H9 (cell line): ENCODE results near the gene TTC7B. TPM values are rescaled to one million over a fixed set of nuclear protein-coding genes. Genes with fewer than 3 reads are reported as not detected.

Experiments
- DNase-seq: peaks from one replicate; pipeline ENCODE4 v3.0.0-alpha.2; 2017
- H2AFZ ChIP-seq: one replicate; pipeline ENCODE4 v1.6.1; 2013; ENCODE audit warnings: mild to moderate bottlenecking, low read length, control low read depth, moderate library complexity
- H2AK5ac ChIP-seq: 2 replicates; pipeline ENCODE4 v1.6.1; 2013; ENCODE audit warnings: low read length, control low read depth, mixed read lengths; ENCODE audit not compliant: insufficient read length
- H2BK120ac ChIP-seq: one replicate; pipeline ENCODE4 v1.6.1; 2013; ENCODE audit warnings: low read depth, mild to moderate bottlenecking, low read length, control low read depth, inconsistent platforms; ENCODE audit not compliant: poor library complexity, severe bottlenecking
- H2BK12ac ChIP-seq: 2 replicates; pipeline ENCODE4 v1.6.1; 2013; ENCODE audit warnings: low read length, control low read depth, mixed read lengths, low read depth; ENCODE audit not compliant: insufficient read length
- H2BK15ac ChIP-seq: 2 replicates; pipeline ENCODE4 v1.6.1; 2013; ENCODE audit warnings: low read depth, low read length, control low read depth
- H2BK20ac ChIP-seq: one replicate; pipeline ENCODE4 v1.6.1; 2013; ENCODE audit warnings: low read depth, mild to moderate bottlenecking, low read length, control low read depth, inconsistent platforms; ENCODE audit not compliant: poor library complexity, severe bottlenecking
- H2BK5ac ChIP-seq: 2 replicates; pipeline ENCODE4 v1.6.1; 2013; ENCODE audit warnings: low read length, control low read depth, mixed read lengths; ENCODE audit not compliant: insufficient read length
- H3K14ac ChIP-seq: 2 replicates; pipeline ENCODE4 v1.6.1; 2013; ENCODE audit warnings: low read length, control low read depth; ENCODE audit not compliant: insufficient read depth
- H3K18ac ChIP-seq: 2 replicates; pipeline ENCODE4 v1.6.1; 2013; ENCODE audit warnings: low read depth, mild to moderate bottlenecking, mixed read lengths, low read length, control low read depth; ENCODE audit not compliant: insufficient read length
- H3K23ac ChIP-seq: 2 replicates; pipeline ENCODE4 v1.6.1; 2013; ENCODE audit warnings: low read length, control low read depth, mixed read lengths, low read depth; ENCODE audit not compliant: insufficient read length
- H3K23me2 ChIP-seq: 2 replicates; pipeline ENCODE4 v1.6.1; 2013; ENCODE audit warnings: low read depth, mild to moderate bottlenecking, mixed read lengths, low read length, control low read depth; ENCODE audit not compliant: insufficient read length, poor library complexity, severe bottlenecking
- H3K27ac ChIP-seq: 2 replicates; pipeline ENCODE4 v1.5.1; 2013; ENCODE audit warnings: low read length, control low read depth, mixed read lengths, low read depth; ENCODE audit not compliant: insufficient read length
- H3K27me3 ChIP-seq: 2 replicates; pipeline ENCODE4 v1.6.1; 2013; ENCODE audit warnings: low read length, control low read depth, inconsistent platforms; ENCODE audit not compliant: insufficient read depth
- H3K4ac ChIP-seq: 2 replicates; pipeline ENCODE4 v1.6.1; 2013; ENCODE audit warnings: low read depth, mild to moderate bottlenecking, control low read depth, inconsistent platforms, low read length, moderate library complexity
- H3K4me1 ChIP-seq: 2 replicates; pipeline ENCODE4 v1.6.1; 2013; ENCODE audit warnings: low read length, control low read depth, inconsistent platforms; ENCODE audit not compliant: insufficient read depth
- H3K4me2 ChIP-seq: 2 replicates; pipeline ENCODE4 v1.6.1; 2013; ENCODE audit warnings: low read length, control low read depth, mixed read lengths; ENCODE audit not compliant: insufficient read length, insufficient read depth
- H3K56ac ChIP-seq: 2 replicates; pipeline ENCODE4 v1.6.1; 2013; ENCODE audit warnings: low read depth, mild to moderate bottlenecking, mixed read lengths, low read length, control low read depth; ENCODE audit not compliant: insufficient read length
- H3K79me1 ChIP-seq: 2 replicates; pipeline ENCODE4 v1.6.1; 2013; ENCODE audit warnings: low read depth, mild to moderate bottlenecking, moderate library complexity, low read length, control low read depth, inconsistent platforms; ENCODE audit not compliant: insufficient read depth, poor library complexity, severe bottlenecking
- H3K79me2 ChIP-seq: 2 replicates; pipeline ENCODE4 v1.6.1; 2013; ENCODE audit warnings: low read length, control low read depth, inconsistent platforms; ENCODE audit not compliant: insufficient read depth
- H3K9ac ChIP-seq: 2 replicates; pipeline ENCODE4 v1.6.1; 2013; ENCODE audit warnings: low read length, control low read depth, mixed read lengths; ENCODE audit not compliant: insufficient read length; ENCODE audit errors: extremely low read depth
- H3K9me3 ChIP-seq: one replicate; pipeline ENCODE4 v1.6.1; 2013; ENCODE audit warnings: low read depth, low read length, inconsistent platforms; ENCODE audit not compliant: control insufficient read depth
- H3T11ph ChIP-seq: one replicate; pipeline ENCODE4 v1.6.1; 2013; ENCODE audit warnings: mild to moderate bottlenecking, low read length, control low read depth, inconsistent platforms
- H4K20me1 ChIP-seq: one replicate; pipeline ENCODE4 v1.6.1; 2013; ENCODE audit not compliant: control insufficient read depth, insufficient read length, insufficient read depth
- H4K5ac ChIP-seq: 2 replicates; pipeline ENCODE4 v1.6.1; 2013; ENCODE audit warnings: low read depth, mild to moderate bottlenecking, mixed read lengths, low read length, control low read depth; ENCODE audit not compliant: insufficient read length
- H4K8ac ChIP-seq: replicated peaks from 2 replicates; pipeline ENCODE4 v1.6.1; 2013; ENCODE audit warnings: low read length, control low read depth, mixed read lengths, low read depth; ENCODE audit not compliant: insufficient read length
- H4K91ac ChIP-seq: 2 replicates; pipeline ENCODE4 v1.6.1; 2013; ENCODE audit warnings: low read depth, mild to moderate bottlenecking, moderate library complexity, mixed read lengths, low read length, control low read depth; ENCODE audit not compliant: insufficient read length
- H3K27ac Mint-ChIP-seq, 3 experiments: 2 replicates in 2 of 3; 3 replicates in 1 of 3; pipeline ENCODE4 v1.8.0; 2020 to 2021; ENCODE audit warnings: mixed read lengths in 3 of 3, mild to moderate bottlenecking in 1 of 3, moderate library complexity in 1 of 3
- H3K27me3 Mint-ChIP-seq: 2 replicates; pipeline ENCODE4 v1.8.0; 2021; ENCODE audit warnings: low read depth, mild to moderate bottlenecking, moderate library complexity, mixed read lengths
- H3K36me3 Mint-ChIP-seq, 3 experiments: 2 replicates in 2 of 3; 3 replicates in 1 of 3; pipeline ENCODE4 v1.8.0; 2020 to 2021; ENCODE audit warnings: low read depth in 3 of 3, mixed read lengths in 3 of 3; ENCODE audit not compliant: insufficient read depth in 1 of 3
- H3K4me1 Mint-ChIP-seq, 2 experiments: 2 replicates each; pipeline ENCODE4 v1.8.0; 2020; ENCODE audit warnings: mixed read lengths in 2 of 2
- H3K4me3 Mint-ChIP-seq, 2 experiments: 2 replicates in 1 of 2; 3 replicates in 1 of 2; pipeline ENCODE4 v1.8.0; 2020 to 2021; ENCODE audit warnings: mild to moderate bottlenecking in 2 of 2, mixed read lengths in 2 of 2, moderate library complexity in 1 of 2
- H3K9me3 Mint-ChIP-seq, 2 experiments: 2 replicates in 1 of 2; 3 replicates in 1 of 2; pipeline ENCODE4 v1.8.0; 2020; ENCODE audit warnings: mild to moderate bottlenecking in 2 of 2, mixed read lengths in 2 of 2, moderate library complexity in 1 of 2
- CTCF ChIP-seq: fragments of 200-600 bp; sonication (generic); conservative IDR thresholded peaks from 3 replicates; pipeline ENCODE4 v1.8.0; 2021; ENCODE audit warnings: antibody characterized with exemption, mild to moderate bottlenecking
- WGBS: extraction: QIAGEN DNeasy Blood & Tissue Kit; methylation state at CpG from one replicate; pipeline ENCODE4 v1.1.7; 2013; ENCODE audit warnings: missing lambda C conversion rate, low lambda C conversion rate, mixed read lengths; ENCODE audit not compliant: insufficient read length; ENCODE audit errors: extremely low coverage; 5-methylcytosine and 5-hydroxymethylcytosine counted together
- total RNA-seq: library from RNA; stranded (reverse); gene quantifications from 2 replicates; pipeline ENCODE4 v1.2.1, GENCODE V29; 2021

Gene TTC7B
- total RNA-seq, 1 experiment from 2014 or later: 33.7 TPM

DNA sequence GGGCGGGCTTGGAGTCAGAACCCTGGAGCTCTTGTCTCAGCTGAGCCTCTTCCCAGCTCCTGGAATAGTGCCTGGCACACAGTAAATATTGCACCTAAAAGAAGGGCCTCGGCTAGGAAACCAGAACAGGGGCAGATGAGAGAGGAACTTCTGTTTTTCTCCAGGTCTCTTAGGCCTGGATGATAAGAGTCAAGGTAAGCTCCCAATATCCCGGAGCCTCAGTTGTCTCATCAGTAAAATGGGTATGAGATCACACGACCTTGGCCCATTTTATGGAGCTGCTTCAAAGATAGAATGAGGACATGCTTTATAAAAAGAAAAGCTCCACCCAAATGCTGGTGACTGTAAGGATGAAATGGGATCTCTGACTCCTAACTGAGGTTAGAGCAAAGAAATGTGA, 202.2 kb downstream of the TTC7B start:
- no peaks in the 10 kb centered on the region for H3K23me2 ChIP-seq
- H2BK120ac ChIP-seq: no peak overlapping the region
- no peak overlapping the region for H2BK20ac ChIP-seq
- H3K9ac ChIP-seq: no peak overlapping the region
- Mint-ChIP-seq H3K27me3 (no peaks in the 10 kb centered on the region), H3K9me3 (no peaks in the 10 kb centered on the region), H3K4me1 (peaks cover 21 to 32% of the 10 kb centered on the region in 2 experiments), H3K36me3 (no peaks in the 10 kb centered on the region; a peak in 1 of 7 replicates), H3K27ac (peak overlapping the region in 1 of 3 experiments; percentile 6; a peak in 1 of 7 replicates), H3K4me3 (no peak overlapping the region)
- H2AK5ac ChIP-seq: no peak overlapping the region
- no peak overlapping the region for H2AFZ ChIP-seq
- no peaks in the 10 kb centered on the region for H4K20me1 ChIP-seq
- no peaks in the 10 kb centered on the region for H3K27me3 ChIP-seq
- no peak overlapping the region for H3K4ac ChIP-seq
- WGBS: no CpG with 5 or more reads among the region's 4 CpGs
- no peak overlapping the region for H2BK12ac ChIP-seq
- no peaks in the 10 kb centered on the region for H3K9me3 ChIP-seq
- H4K8ac ChIP-seq: no peak overlapping the region
- H3K18ac ChIP-seq: no peak overlapping the region
- H3K27ac ChIP-seq: no peak overlapping the region
- peaks cover 3% of the 10 kb centered on the region; the same call in 1 of the 2 replicates for H3K4me1 ChIP-seq
- H3T11ph ChIP-seq: no peak overlapping the region
- H2BK15ac ChIP-seq: no peak overlapping the region
- no peak for DNase-seq
- H3K4me2 ChIP-seq: no peak overlapping the region
- H3K14ac ChIP-seq: no peak overlapping the region
- no peaks in the 10 kb centered on the region for H3K79me2 ChIP-seq
- no peak overlapping the region for H3K56ac ChIP-seq
- H3K79me1 ChIP-seq: no peaks in the 10 kb centered on the region
- no peak overlapping the region for H4K5ac ChIP-seq
- no peak overlapping the region for H3K23ac ChIP-seq
- no peak overlapping the region for H4K91ac ChIP-seq
- no peak overlapping the region for H2BK5ac ChIP-seq
- TF ChIP-seq CTCF: no peak
